Upper lobe of left lung (tissue), 6 donors: ENCODE results near the gene CNST. TPM values are rescaled to one million over a fixed set of nuclear protein-coding genes. Genes with fewer than 3 reads are reported as not detected.

Experiments used
- ATAC-seq, 2 donors: fragments of 200-7000 bp; cut with Tn5 transposase; one replicate each; pipeline ENCODE4 v1.9.1; 2022; ENCODE audit warnings: mild to moderate bottlenecking in 2 of 2, moderate library complexity in 2 of 2; ENCODE audit not compliant: low FRiP score in 2 of 2
- DNase-seq, 2 donors: peaks; one replicate each; pipeline ENCODE4 v3.0.0-alpha.2; 2019 to 2020
- H3K27ac ChIP-seq, 4 donors: fragments of 200-600 bp; sonication (generic); one replicate each; pipeline ENCODE4 v1.5.1; 2016 to 2019
- H3K27me3 ChIP-seq, 4 donors: fragments of 200-600 bp; sonication (generic); one replicate each; pipeline ENCODE4 v1.5.1; 2017 to 2019
- H3K36me3 ChIP-seq, 4 donors: fragments of 200-600 bp; sonication (generic); one replicate each; pipeline ENCODE4 v1.5.1; 2016 to 2019
- H3K4me1 ChIP-seq, 4 donors: fragments of 200-600 bp; sonication (generic); one replicate each; pipeline ENCODE4 v1.5.1; 2018 to 2019
- H3K4me3 ChIP-seq, 4 donors: fragments of 200-600 bp; sonication (generic); one replicate each; pipeline ENCODE4 v1.5.1; 2017 to 2019; ENCODE audit warnings: mild to moderate bottlenecking in 2 of 4, moderate library complexity in 1 of 4
- H3K9me3 ChIP-seq, 4 donors: fragments of 200-600 bp; sonication (generic); one replicate each; pipeline ENCODE4 v1.5.1; 2018 to 2019
- CTCF ChIP-seq, 6 experiments: fragments of 450-650 bp in 4 of 6; fragments of 200-600 bp in 2 of 6; sonication (generic) in 2 of 6; IDR thresholded peaks; one replicate each; pipeline ENCODE4 v1.5.1; 2016 to 2019; ENCODE audit warnings: antibody characterized with exemption in 6 of 6
- EP300 ChIP-seq, 4 donors: sonication (generic); formaldehyde crosslinking; IDR thresholded peaks; one replicate each; pipeline ENCODE4 v1.5.1; 2017; ENCODE audit warnings: antibody characterized with exemption in 4 of 4, control low read depth in 2 of 4
- POLR2A ChIP-seq, 4 donors: fragments of 450-650 bp; IDR thresholded peaks; one replicate each; pipeline ENCODE4 v1.5.1; 2016 to 2017; ENCODE audit warnings: antibody characterized with exemption in 4 of 4, mild to moderate bottlenecking in 2 of 4
- POLR2AphosphoS5 ChIP-seq, 2 donors: sonication (generic); formaldehyde crosslinking; IDR thresholded peaks; one replicate each; pipeline ENCODE4 v1.5.1; 2017; ENCODE audit warnings: antibody characterized with exemption in 2 of 2
- WGBS, 2 donors: methylation state at CpG; one replicate each; pipeline ENCODE4 v1.1.5; 2017 to 2018; 5-methylcytosine and 5-hydroxymethylcytosine counted together
- total RNA-seq, 6 donors: library from RNA; depleted of rRNA in 4 of 6; stranded (reverse); fragments of >200 nt in 4 of 6; gene quantifications; one replicate each; pipeline versions ENCODE4 v1.1.0 to v1.2.1, GENCODE V29; 2016 to 2021
- donor health status: DM: no; HTN: no; CAD: no; lungs with moderate emphysema.
- donor health status: DM: no; HTN: yes; CAD: no; lungs with severe emphysema.

CNST gene
- total RNA-seq, 6 donors from 2014 or later = 22.1 to 40.1 (median 29.2) TPM

- H3K27ac ChIP-seq = peak overlapping the region in 3 of 4 donors; percentile 4 to 31 (median 27)
- H3K4me3 ChIP-seq = no peak overlapping the region
- no peaks in the 10 kb centered on the region for H3K9me3 ChIP-seq
- peaks cover 0 to 8% (median 4%) of the 10 kb centered on the region in 4 donors for H3K4me1 ChIP-seq
- no peaks in the 10 kb centered on the region for H3K27me3 ChIP-seq
- peak in 1 of 4 donors; percentile 32 for TF ChIP-seq EP300 (IDR thresholded peaks at IDR 0.05)
- no peak for TF ChIP-seq CTCF (IDR thresholded peaks at IDR 0.05)
- TF ChIP-seq POLR2A (IDR thresholded peaks at IDR 0.05) = peak in 1 of 4 donors; percentile 58
- TF ChIP-seq POLR2AphosphoS5 (IDR thresholded peaks at IDR 0.05) = no peak
- WGBS, 2 donors = 52 to 79% methylated on average over 3 of the region's 3 CpGs
- ATAC-seq (peak in 1 of 2 donors; percentile 59), DNase-seq (peak in 1 of 2 donors; percentile 59)
- peaks cover 4 to 27% (median 11%) of the 10 kb centered on the region in 4 donors for H3K36me3 ChIP-seq
These were observed 28.4 kb upstream of the CNST start for GRCh38 chr1:246537887-246538286.

- no peak for DNase-seq
- Histone ChIP-seq H3K4me1 (no peaks in the 10 kb centered on the region), H3K4me3 (no peak overlapping the region), H3K27me3 (no peaks in the 10 kb centered on the region), H3K36me3 (peaks cover 17 to 55% (median 32%) of the 10 kb centered on the region in 4 donors), H3K9me3 (no peaks in the 10 kb centered on the region), H3K27ac (no peak overlapping the region)
- TF ChIP-seq POLR2A (IDR thresholded peaks at IDR 0.05) = no peak
- no peak for TF ChIP-seq EP300 (IDR thresholded peaks at IDR 0.05)
- TF ChIP-seq POLR2AphosphoS5 (IDR thresholded peaks at IDR 0.05) = no peak
- TF ChIP-seq CTCF (IDR thresholded peaks at IDR 0.05) = no peak
- 90 to 93% methylated on average over 7 of the region's 7 CpGs for whole genome bisulfite sequencing, 2 donors
- ATAC-seq = no peak
These were observed 25.3 kb upstream of the CNST start for GRCh38 chr1:246540738-246541491.

- Histone ChIP-seq H3K36me3 (peaks cover 22 to 75% (median 39%) of the 10 kb centered on the region in 4 donors), H3K9me3 (no peaks in the 10 kb centered on the region), H3K27me3 (no peaks in the 10 kb centered on the region), H3K4me1 (no peaks in the 10 kb centered on the region), H3K27ac (no peak overlapping the region), H3K4me3 (no peak overlapping the region)
- ATAC-seq = no peak
- DNase-seq = no peak
- TF ChIP-seq CTCF (IDR thresholded peaks at IDR 0.05) (no peak), EP300 (IDR thresholded peaks at IDR 0.05) (no peak), POLR2A (IDR thresholded peaks at IDR 0.05) (no peak), POLR2AphosphoS5 (IDR thresholded peaks at IDR 0.05) (no peak)
- 89 to 100% methylated on average over 1 of the region's 1 CpG for WGBS, 2 donors
These were observed 22.3 kb upstream of the CNST start for GRCh38 chr1:246544001-246544400.

GRCh38 chr1:246549665-246550064 lies 16.6 kb upstream of the CNST start:
- ATAC-seq = no peak
- no peak for DNase-seq
- peaks cover 9 to 68% (median 36%) of the 10 kb centered on the region in 4 donors for H3K36me3 ChIP-seq

More at GRCh38 chr1:246549665-246550064, 16.6 kb upstream of the CNST start:
- WGBS, 2 donors = 34 to 36% methylated on average over 4 of the region's 4 CpGs
- H3K4me1 ChIP-seq = no peaks in the 10 kb centered on the region
- no peak overlapping the region for H3K27ac ChIP-seq
- no peaks in the 10 kb centered on the region for H3K9me3 ChIP-seq
- TF ChIP-seq CTCF (IDR thresholded peaks at IDR 0.05) (no peak), POLR2A (IDR thresholded peaks at IDR 0.05) (no peak), POLR2AphosphoS5 (IDR thresholded peaks at IDR 0.05) (no peak), EP300 (IDR thresholded peaks at IDR 0.05) (no peak)
- no peak overlapping the region for H3K4me3 ChIP-seq
- H3K27me3 ChIP-seq = no peaks in the 10 kb centered on the region
